DLD1 (cell line): ENCODE measurements around the gene TAX1BP3.
"Not testable (repeated sequence)": the region's sequence is repeated elsewhere in the genome, so short reads cannot be mapped to it uniquely, and the experiment has no call there.

ENCODE experiments used
- in situ Hi-C: cut with HindIII; loops from 2 replicates; pipeline ENCODE4 v1.10.0; 2017; ENCODE audit warnings: low sequenced_read_pairs

Gene TAX1BP3

GRCh38 chr17:3668279-3669084, at the start of gene TAX1BP3, which contains the start of gene EMC6:
Gene TAX1BP3, minus strand, starts transcription at chr17:3668578. Its CDS starts 52 bp downstream, at chr17:3668526.
Gene EMC6, plus strand, starts transcription at chr17:3668812. Its CDS starts 335 bp downstream, at chr17:3669147.
- in situ Hi-C loops, result no loop called here

GRCh38 chr17:3715296-3715695, 46.9 kb upstream of the TAX1BP3 start:
- in situ Hi-C loops, result no loop called here

GRCh38 chr17:3712811-3713463, 44.6 kb upstream of the TAX1BP3 start:
- in situ Hi-C loops, result no loop called here

- in situ Hi-C loops, result no loop called here
These were observed 42.6 kb upstream of the TAX1BP3 start for GRCh38 chr17:3710951-3711383.

GRCh38 chr17:3708366-3708765, 40.0 kb upstream of the TAX1BP3 start:
- in situ Hi-C loops, result no loop called here

- in situ Hi-C loops, result not testable (repeated sequence)
These were observed 37.3 kb upstream of the TAX1BP3 start for GRCh38 chr17:3705718-3705984.

- in situ Hi-C loops, result no loop called here
These were observed 36.7 kb upstream of the TAX1BP3 start for GRCh38 chr17:3704931-3705717.

GRCh38 chr17:3702041-3702539, 33.7 kb upstream of the TAX1BP3 start:
- in situ Hi-C loops, result not testable (repeated sequence)

GRCh38 chr17:3699951-3700350, 31.6 kb upstream of the TAX1BP3 start:
- in situ Hi-C loops, result no loop called here

GRCh38 chr17:3698139-3698538, 29.8 kb upstream of the TAX1BP3 start:
- in situ Hi-C loops, result no loop called here

GRCh38 chr17:3697103-3697476, 28.7 kb upstream of the TAX1BP3 start:
- in situ Hi-C loops, result no loop called here

- in situ Hi-C loops, result no loop called here
These were observed 27.5 kb upstream of the TAX1BP3 start, which contains the start of gene P2RX5 for GRCh38 chr17:3695723-3696411. Gene P2RX5, minus strand, starts transcription at chr17:3696155. Its CDS starts 150 bp downstream, at chr17:3696005.

GRCh38 chr17:3695129-3695722, 26.8 kb upstream of the TAX1BP3 start:
- in situ Hi-C loops, result no loop called here

- in situ Hi-C loops, result no loop called here
These were observed 25.5 kb upstream of the TAX1BP3 start for GRCh38 chr17:3693829-3694231.

GRCh38 chr17:3693141-3693540, 24.8 kb upstream of the TAX1BP3 start:
- in situ Hi-C loops, result no loop called here

GRCh38 chr17:3692346-3692745, 24.0 kb upstream of the TAX1BP3 start:
- in situ Hi-C loops, result no loop called here

GRCh38 chr17:3691617-3692067, 23.3 kb upstream of the TAX1BP3 start:
- in situ Hi-C loops, result no loop called here

GRCh38 chr17:3690094-3690715, 21.8 kb upstream of the TAX1BP3 start:
- in situ Hi-C loops, result no loop called here

GRCh38 chr17:3689262-3690093, 21.1 kb upstream of the TAX1BP3 start:
- in situ Hi-C loops, result no loop called here
